Stimulated activated CD4-positive, alpha-beta T cell treated with anti-CD3 and anti-CD28 coated beads, Interleukin-2, amount 100 ng/mL, for 48 hours (primary cell): ENCODE data around the gene WDR18.

Experiments used
- DNase-seq, 2 donors: peaks; one replicate each; pipeline ENCODE4 v3.0.0-alpha.2; 2020

Gene WDR18, protein sequence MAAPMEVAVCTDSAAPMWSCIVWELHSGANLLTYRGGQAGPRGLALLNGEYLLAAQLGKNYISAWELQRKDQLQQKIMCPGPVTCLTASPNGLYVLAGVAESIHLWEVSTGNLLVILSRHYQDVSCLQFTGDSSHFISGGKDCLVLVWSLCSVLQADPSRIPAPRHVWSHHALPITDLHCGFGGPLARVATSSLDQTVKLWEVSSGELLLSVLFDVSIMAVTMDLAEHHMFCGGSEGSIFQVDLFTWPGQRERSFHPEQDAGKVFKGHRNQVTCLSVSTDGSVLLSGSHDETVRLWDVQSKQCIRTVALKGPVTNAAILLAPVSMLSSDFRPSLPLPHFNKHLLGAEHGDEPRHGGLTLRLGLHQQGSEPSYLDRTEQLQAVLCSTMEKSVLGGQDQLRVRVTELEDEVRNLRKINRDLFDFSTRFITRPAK

GRCh38 chr19:984165-984967 is at the start of gene WDR18:
Gene WDR18 (plus strand): TSS chr19:984345. CDS start chr19:984354, 9 bp downstream.
- DNase-seq, result peak; percentile 86 to 88

DNA sequence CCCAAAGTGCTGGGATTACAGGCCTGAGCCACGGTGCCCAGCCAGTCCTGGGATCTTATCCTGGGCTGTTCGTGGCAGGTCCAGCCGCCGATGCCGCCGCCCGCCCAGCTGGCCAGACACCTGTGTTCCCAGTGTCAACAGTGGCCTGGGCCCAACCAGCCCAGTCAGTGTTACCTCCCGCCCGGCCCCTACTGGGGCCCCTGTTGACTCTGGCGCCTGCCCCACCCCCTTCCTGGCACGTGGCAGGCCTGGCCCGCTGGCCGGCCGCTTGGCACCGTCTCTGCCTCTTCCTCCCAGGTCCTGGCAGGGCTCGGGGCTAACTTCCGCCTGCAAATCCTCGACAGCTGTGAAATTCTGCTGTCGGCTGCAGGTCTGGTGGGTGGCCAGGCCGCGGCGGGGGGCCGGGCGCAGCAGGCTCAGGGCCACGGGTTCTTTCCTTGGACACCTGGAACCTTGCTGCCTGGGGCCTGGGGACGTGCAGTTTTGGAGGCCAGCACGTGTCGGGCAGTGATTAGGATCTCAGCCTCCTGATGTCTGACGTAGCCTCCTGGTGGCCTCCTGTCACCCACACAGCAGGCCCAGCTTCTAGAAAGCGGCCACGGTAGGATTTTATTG is 49.2 kb upstream of the WDR18 start:
- DNase-seq, result no peak

GRCh38 chr19:936175-936546 is 48.0 kb upstream of the WDR18 start:
- DNase-seq, result no peak

- DNase-seq, result no peak
Observed at GRCh38 chr19:937259-937694, 46.9 kb upstream of the WDR18 start.

DNA sequence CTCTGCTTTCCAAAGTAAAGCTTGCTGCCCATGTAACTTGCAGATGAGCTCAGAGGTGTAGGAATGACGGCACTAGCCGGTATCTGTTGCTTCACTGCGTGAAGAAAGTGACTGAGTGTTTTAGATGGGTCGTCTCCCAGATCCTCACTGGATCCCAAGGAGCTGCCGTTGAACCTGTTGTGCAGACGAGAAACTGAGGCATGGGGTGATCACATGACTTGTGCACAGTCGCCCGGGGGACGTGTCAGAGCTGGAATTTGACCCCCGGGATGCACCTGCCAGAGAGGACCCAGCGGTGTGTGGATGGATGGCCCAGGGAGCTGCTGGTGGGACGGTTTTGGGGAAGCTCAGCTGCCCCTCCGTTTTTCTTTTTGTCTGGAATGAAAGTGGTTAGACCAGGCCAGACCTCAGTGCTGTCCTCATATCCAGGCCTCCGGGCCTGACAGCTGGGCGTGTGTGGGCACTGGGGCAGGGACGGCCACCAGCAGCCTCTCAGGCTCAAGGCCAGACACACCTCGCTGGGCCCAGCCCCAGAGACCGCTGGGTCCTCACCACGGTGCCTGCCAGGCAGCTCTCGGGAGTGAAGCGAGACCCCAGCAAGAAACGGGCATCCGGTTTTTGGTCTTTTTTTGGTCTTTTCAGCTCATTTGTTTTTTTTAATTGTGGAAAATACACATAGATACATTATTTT is 45.8 kb upstream of the WDR18 start:
- DNase-seq, result no peak

- no peak for DNase-seq
Observed at GRCh38 chr19:939439-939838, 44.7 kb upstream of the WDR18 start.

DNA sequence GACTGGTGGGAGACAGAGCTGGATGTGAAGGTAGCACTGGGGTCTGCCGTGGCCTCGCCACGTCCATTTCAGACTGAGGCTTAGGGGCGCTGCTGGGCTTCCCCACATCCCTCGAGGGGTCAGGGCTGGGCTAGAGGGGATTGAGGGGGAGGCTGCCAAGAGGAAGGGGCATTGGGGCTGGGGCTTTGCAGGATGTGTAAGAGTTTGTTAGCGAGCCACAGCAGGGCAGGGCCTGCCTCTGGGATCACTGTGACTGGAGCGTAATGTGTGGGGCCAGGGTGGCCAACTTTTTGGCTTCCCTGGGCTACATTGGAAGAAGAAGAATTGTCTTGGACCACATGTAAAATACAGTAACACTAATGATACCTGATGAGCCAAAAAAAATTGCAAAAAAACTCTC is 44.2 kb upstream of the WDR18 start:
- DNase-seq, result no peak

DNA sequence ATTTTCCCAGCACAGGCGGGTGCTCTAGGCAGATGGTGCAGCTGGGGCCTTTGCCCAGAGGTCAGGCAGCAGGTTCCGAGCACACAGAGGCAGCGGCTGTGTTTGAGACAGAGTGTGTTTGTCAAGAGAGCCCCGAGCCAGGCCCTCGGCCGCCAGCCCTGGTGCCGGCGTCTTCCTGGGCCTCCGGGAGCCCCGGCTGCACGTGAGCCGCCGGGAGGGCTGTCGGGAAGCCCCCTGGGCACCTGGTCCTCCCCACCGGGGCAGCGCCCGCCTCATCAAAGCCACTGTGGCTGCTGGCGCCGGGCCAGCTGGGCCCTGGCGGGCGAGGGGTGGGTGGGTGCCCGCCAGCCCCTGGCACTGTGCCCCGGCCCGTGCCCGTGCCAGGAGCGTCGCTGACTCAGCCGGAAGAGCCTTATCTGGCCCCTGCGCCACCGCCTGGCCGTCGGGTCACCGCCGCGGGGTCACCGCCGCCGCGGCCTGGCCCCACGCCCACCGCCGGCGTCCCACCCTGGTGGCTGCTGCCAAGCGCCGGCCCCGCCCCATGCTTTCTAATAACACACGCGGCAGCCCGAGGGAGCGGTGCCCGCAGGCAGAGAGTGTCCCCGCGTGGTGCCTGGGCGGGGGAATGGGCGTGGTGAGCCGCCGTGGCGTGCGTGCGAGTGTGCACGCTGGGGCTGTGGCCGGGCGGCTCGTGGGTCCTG is 43.4 kb upstream of the WDR18 start:
- DNase-seq, result peak; percentile 41 to 53

- DNase-seq, result no peak
Observed at GRCh38 chr19:941292-942132, 42.6 kb upstream of the WDR18 start.

GRCh38 chr19:942133-942645 is 42.0 kb upstream of the WDR18 start:
- no peak for DNase-seq

- DNase-seq, result no peak
Observed at GRCh38 chr19:943551-944170, 40.5 kb upstream of the WDR18 start.

DNA sequence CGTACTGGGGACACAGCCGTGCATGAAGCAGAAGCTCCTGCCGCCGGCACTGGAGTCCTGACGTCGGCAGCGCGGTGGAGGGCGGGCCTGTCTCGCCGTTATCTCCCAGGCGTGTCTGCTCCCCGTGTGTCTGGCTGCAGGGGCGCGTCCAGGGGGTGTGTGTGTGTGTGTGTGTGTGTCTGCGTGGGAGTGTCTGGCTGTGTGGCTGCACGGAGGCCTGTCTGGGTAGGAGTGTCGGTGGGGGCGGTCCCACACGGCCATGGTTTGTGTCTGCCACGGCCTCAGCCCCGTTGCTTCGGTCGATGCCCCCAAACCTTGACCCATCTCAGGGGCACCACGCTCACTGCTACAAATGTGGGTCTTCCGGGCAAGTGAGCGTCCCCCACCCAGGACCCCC is 40.0 kb upstream of the WDR18 start:
- no peak for DNase-seq

GRCh38 chr19:944663-945241 is 39.4 kb upstream of the WDR18 start:
- DNase-seq, result no peak

- DNase-seq, result no peak
Observed at GRCh38 chr19:945401-946252, 38.5 kb upstream of the WDR18 start.

- no peak for DNase-seq
Observed at GRCh38 chr19:947090-947706, 36.9 kb upstream of the WDR18 start.

DNA sequence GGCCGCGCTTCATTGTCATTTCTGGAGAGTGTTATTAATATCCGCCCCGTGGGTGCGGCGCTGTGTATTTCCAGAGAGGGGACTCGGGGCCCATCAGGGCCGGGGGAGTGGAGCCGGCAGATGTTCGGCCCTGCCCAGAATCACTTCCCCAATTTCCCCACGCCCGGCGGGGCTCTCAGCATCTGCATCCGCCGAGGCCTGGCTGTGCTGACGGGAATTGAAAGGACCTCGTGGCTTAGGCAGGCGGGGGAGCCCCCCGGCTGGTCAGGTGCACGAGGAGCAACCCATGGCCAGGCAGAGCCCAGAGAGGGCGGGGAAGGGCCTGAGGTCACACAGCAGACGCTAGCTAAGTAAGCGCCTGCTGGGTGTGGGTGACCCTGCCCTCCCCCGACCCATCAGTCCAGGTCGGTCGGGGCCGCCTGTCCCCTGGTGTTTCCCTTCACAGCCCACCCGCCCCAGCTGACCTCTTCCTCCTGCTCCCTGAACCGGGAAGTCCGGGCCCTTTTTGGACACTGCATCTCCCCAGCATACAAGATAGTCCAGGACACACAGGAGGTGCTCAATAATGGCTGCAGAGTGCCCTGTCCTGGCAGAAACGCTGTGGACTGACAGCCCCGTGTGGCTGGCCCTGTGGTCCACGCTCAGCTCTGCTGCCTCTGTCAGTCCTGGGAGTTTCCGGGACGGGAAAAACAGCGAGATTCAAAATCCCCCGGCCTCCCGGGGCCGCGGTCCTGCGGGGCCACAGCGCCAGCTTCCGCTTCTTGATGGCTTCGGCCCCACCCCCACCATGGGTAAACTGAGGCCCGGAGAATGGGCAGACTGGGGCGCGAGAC is 36.2 kb upstream of the WDR18 start:
- DNase-seq, result no peak

GRCh38 chr19:948842-949496 is 35.2 kb upstream of the WDR18 start:
- no peak for DNase-seq
